A549 (cell line): ENCODE results near the gene VRTN.
A peak's percentile ranks its signal among the peaks of the same experiment; 100 is the strongest.

Experiments used
- BCL3 ChIP-seq: fragments of >200 bp; sonication (Bioruptor Twin); formaldehyde crosslinking; IDR thresholded peaks from 3 replicates; pipeline ENCODE4 v1.6.1; 2016
- CEBPB ChIP-seq, 2 experiments: fragments of >200 bp in 1 of 2; sonication (Bioruptor Twin) in 1 of 2; formaldehyde crosslinking in 1 of 2; IDR thresholded peaks; 2 replicates each; pipeline ENCODE4 v1.6.1; 2012 to 2016
- FOSL2 ChIP-seq, 2 experiments: fragments of 450-650 bp in 1 of 2; fragments of >200 bp in 1 of 2; sonication (Bioruptor Twin) in 1 of 2; formaldehyde crosslinking; IDR thresholded peaks; 2 replicates each; pipeline versions ENCODE4 v1.5.0 to v1.6.1; 2016 to 2020; ENCODE audit warnings: mild to moderate bottlenecking in 1 of 2, moderate library complexity in 1 of 2
- HOXA7 ChIP-seq: fragments of 250-450 bp; sonication (Bioruptor Pico); IDR thresholded peaks from 2 replicates; pipeline ENCODE4 v1.5.0; 2020; ENCODE audit warnings: mild to moderate bottlenecking, moderate library complexity
- KDM1A ChIP-seq: fragments of 200-600 bp; sonication (generic); IDR thresholded peaks from 2 replicates; pipeline ENCODE4 v1.6.1; 2016; ENCODE audit warnings: low read depth, mild to moderate bottlenecking
- POLR2A ChIP-seq: IDR thresholded peaks from 2 replicates; pipeline ENCODE4 v1.6.1; 2012; ENCODE audit warnings: mild to moderate bottlenecking, low read length
- POLR2AphosphoS2 ChIP-seq: conservative IDR thresholded peaks from 2 replicates; pipeline ENCODE4 v1.6.1; 2012; ENCODE audit warnings: low read length, improper control_type of control experiment, inconsistent platforms
- RCOR1 ChIP-seq: fragments of 150-350 bp; IDR thresholded peaks from 2 replicates; pipeline ENCODE4 v1.6.1; 2014; ENCODE audit warnings: antibody characterized with exemption, low read length, low read depth
- RNF2 ChIP-seq: fragments of 200-600 bp; sonication (generic); IDR thresholded peaks from 2 replicates; pipeline ENCODE4 v1.6.1; 2016; ENCODE audit warnings: low read depth, mild to moderate bottlenecking, antibody characterized with exemption, moderate library complexity, borderline replicate concordance
- SREBF2 ChIP-seq: fragments of 450-650 bp; IDR thresholded peaks from 2 replicates; pipeline ENCODE4 v1.6.1; 2014; ENCODE audit warnings: mild to moderate bottlenecking, moderate library complexity
- ZC3H11A ChIP-seq: fragments of 450-650 bp; IDR thresholded peaks from 2 replicates; pipeline ENCODE4 v1.6.1; 2014; ENCODE audit warnings: antibody characterized with exemption, mild to moderate bottlenecking
- TF ChIP-seq, protein P1 (sequence below): fragments of >200 bp; sonication (Bioruptor Twin); formaldehyde crosslinking; IDR thresholded peaks from 3 replicates; pipeline ENCODE4 v1.5.1; 2016

DNA sequence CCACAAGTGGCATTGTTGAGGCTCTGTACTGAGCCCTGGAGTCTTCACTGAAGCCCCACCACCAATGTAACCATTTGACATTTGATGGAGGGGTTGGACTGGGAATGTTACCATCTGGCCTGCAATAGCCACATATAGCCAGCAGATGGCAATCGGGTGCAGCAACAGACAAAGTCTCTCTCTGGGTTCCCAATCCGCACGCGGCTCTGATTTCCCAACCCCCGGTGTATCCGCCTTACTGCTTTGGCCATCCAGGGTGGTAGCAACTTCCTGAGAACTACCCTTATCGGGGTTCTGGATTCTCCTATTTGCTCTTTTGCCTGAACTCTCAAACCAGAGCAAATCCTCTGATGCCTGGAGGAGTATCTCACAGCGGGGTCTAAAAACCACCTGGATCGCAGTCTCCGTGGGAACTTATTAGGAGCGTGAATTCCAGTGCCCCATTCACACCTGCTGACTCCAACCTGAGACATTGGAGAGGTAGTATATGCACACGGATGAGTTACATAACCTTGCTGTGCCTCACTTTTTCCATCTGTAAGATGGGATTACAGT, 14.2 kb downstream of the VRTN start:
- TF ChIP-seq, protein P1, sequence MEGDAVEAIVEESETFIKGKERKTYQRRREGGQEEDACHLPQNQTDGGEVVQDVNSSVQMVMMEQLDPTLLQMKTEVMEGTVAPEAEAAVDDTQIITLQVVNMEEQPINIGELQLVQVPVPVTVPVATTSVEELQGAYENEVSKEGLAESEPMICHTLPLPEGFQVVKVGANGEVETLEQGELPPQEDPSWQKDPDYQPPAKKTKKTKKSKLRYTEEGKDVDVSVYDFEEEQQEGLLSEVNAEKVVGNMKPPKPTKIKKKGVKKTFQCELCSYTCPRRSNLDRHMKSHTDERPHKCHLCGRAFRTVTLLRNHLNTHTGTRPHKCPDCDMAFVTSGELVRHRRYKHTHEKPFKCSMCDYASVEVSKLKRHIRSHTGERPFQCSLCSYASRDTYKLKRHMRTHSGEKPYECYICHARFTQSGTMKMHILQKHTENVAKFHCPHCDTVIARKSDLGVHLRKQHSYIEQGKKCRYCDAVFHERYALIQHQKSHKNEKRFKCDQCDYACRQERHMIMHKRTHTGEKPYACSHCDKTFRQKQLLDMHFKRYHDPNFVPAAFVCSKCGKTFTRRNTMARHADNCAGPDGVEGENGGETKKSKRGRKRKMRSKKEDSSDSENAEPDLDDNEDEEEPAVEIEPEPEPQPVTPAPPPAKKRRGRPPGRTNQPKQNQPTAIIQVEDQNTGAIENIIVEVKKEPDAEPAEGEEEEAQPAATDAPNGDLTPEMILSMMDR = peak; percentile 88
- TF ChIP-seq RCOR1 (no peak), POLR2A (no peak), HOXA7 (CRISPR knock-in tag) (no peak), KDM1A (no peak), RNF2 (no peak), POLR2AphosphoS2 (no peak), CEBPB (IDR thresholded peaks at IDR 0.05) (peak; percentile 43 to 70; a peak in 3 of 4 replicates), SREBF2 (no peak), FOSL2 (IDR thresholded peaks at IDR 0.05) (no peak), FOSL2 (CRISPR knock-in tag; IDR thresholded peaks at IDR 0.05) (no peak), BCL3 (no peak), ZC3H11A (no peak)
